Fibroblast of peridontal ligament (primary cell): Measurements from ENCODE around the gene PTGIS.

Experiments used
- DNase-seq: peaks from one replicate; pipeline ENCODE4 v3.0.0-alpha.2; 2010; ENCODE audit errors: extremely low read depth

PTGIS gene

GRCh38 chr20:49501917-49502316 is 66.0 kb downstream of the PTGIS start:
- peak; percentile 23 for DNase-seq

DNA sequence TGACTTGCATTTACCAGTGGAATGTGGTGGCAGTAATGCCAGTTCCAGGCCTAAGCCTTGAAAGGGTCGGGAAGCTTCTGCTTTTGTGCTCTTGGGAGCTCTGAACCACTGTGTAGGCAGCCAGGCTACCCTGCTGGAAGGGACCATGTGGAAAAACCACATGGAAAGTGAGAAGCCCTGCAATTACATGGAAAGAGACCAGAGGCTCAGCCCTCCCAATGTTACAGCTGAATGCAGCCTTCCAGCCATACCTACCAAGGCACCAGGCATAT is 70.6 kb downstream of the PTGIS start:
- DNase-seq: peak; percentile 19

DNA sequence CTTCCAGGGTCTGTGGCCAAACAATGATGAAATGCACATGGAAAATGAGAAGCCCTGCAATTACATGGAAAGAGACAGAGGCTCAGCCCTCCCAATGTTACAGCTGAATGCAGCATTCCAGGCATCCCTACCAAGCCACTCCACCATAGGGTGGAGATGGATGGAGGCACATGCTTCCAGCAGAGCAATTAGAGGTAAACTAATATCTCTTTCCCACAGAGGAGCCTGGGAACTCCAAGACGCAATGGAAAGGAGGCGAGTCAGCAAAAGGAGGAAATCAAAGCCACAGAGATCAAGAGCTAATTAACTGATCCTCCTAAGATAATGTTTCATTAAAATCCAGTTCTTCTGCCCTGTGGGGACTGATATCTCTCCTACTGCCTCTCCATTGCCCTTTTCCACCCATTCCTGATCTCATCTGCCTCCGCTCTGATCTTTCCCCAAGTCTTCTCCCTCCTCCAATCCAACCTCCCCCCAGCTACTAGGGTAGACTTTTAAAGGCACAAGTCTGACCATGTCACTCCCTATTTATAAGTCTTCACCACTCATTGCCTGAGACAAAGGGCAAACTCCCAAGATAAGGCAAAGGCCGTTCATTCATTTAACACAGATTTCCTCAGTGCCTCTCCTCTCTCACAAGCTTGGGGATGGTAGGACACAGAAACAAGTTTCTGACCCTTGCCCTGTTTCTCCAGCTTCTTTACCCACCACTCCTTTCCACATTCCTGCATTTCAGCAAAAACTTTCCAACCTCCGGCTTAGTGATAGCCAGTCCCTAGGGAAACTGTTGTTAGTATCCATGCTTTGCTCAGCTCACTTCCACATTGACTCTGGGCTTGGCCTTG is 71.2 kb downstream of the PTGIS start:
- DNase-seq: peak; percentile 45

GRCh38 chr20:49496043-49496442 is 71.9 kb downstream of the PTGIS start:
- no peak for DNase-seq

GRCh38 chr20:49490689-49491088 is 77.2 kb downstream of the PTGIS start:
- DNase-seq: no peak

DNA sequence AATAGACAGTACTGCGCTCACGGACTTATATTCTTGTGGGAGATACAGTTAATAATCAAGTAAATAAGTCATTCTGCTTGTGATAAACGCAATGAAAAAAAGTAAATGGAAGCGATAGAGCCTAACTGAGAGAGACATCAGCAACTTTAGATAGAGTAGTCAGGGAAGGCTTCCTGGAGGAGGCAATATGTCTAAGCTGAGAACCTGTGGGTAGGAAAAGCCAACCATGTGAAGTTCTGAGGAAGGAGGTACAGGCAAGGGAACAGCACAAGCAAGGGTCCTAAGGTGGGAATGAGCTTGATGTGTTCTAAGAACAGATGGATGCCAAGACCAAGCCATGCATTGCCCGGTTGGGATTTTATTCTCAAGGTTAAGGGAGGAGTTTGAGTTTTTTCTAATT is 78.2 kb downstream of the PTGIS start:
- no peak for DNase-seq

- DNase-seq: no peak
Measured at GRCh38 chr20:49486064-49486463, 81.9 kb downstream of the PTGIS start.

DNA sequence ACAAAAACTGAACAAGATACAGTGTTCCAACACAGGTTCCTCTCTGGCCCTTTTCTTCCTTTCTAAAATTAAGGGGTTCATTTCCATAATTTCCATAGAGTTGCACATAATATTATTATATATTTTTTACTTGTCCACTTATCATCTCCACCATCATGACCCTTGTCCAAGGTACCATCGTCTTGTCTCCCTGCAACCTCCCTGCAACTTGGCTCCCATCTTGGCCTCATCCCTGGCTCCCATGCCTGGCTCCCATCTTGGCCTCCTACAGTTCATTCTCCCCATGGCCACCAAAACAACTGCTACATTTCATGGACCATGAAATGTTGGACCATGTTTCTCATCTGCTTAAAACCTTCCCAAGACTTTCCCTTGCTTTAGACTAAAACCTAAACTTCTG is 82.4 kb downstream of the PTGIS start:
- no peak for DNase-seq

GRCh38 chr20:49484180-49485140 is 83.5 kb downstream of the PTGIS start:
- DNase-seq: peak; percentile 65

- DNase-seq: no peak
Measured at GRCh38 chr20:49483696-49484123, 84.2 kb downstream of the PTGIS start.

DNA sequence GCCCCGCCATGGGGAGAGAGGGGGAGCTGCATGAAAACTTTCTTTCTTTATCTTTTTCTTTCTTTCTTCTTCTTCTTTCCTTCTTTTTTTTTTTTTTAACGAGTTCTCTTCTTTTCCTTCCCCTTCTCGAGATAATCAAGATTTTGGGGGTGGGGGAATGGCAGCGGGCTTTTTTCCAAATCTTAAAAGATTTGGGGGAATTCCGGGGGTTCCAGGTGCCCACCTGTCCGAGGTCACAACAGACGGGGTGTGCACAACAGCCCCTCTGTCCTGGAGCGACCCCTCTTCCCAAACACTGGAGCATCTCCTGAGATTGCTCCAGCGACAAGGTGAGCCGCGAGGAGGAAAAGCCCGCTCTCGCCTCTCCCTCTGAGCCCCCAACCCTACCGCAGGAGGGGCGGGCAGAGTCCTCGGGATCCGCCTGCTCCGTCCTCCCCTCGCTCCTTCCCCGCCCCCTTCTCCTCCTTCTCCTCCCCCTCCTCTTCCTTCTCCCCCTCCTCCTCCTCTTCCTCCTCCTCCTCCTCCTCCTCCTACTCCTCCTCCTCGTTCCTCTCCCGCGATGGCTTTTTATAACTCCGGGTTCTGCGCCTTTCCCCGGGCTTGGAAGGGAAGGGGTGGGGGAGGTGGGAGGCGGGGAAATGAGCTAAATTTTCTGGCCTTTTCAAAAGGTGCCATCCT is 84.8 kb downstream of the PTGIS start:
- no peak for DNase-seq

- peak; percentile 32 for DNase-seq
Measured at GRCh38 chr20:49482621-49483017, 85.3 kb downstream of the PTGIS start, which contains the start of gene KCNB1. KCNB1 (minus strand) TSS chr20:49482668; CDS start chr20:49482480, 188 bp downstream.

- DNase-seq: no peak
Measured at GRCh38 chr20:49482173-49482572, 85.8 kb downstream of the PTGIS start.

GRCh38 chr20:49481116-49481515 is 86.8 kb downstream of the PTGIS start:
- DNase-seq: no peak

DNA sequence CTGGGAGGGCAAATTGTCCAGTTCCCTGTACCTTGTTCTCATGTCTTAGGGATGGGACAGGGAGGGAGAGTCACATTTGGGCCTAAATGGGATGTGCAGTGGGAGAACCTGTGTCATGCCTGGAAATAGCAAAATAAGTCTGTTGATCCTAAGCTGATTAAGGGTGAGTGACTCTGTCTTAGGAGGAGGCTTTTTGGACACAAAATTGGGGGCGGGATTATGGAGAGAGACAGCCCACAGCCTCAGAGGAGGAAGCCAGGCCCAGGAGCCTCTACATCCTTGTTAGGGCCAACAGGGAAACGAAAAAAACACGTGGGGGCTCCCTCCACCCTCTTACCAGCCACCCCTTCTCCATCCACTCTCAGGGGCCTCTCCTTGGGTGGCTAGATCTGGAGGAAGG is 87.7 kb downstream of the PTGIS start:
- DNase-seq: no peak

DNA sequence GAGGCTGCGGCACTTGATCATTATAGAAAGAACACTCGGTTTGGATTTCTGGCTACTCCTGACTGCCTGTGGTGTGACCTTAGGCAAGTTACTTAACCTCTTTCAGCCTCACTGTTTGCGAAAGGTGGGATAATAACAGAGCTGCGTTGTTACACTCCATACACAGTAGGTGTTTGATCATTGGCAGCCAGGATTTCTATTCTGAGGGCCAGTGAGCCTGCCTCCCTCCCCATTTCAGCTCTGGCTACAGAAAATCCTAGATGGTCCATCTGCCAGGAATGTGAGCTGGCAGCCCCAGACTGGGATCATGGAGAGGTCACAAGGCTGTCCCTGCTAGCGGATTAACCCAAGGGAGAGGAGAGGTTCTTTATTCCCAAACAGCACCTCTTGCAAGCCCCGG is 88.2 kb downstream of the PTGIS start:
- no peak for DNase-seq

DNA sequence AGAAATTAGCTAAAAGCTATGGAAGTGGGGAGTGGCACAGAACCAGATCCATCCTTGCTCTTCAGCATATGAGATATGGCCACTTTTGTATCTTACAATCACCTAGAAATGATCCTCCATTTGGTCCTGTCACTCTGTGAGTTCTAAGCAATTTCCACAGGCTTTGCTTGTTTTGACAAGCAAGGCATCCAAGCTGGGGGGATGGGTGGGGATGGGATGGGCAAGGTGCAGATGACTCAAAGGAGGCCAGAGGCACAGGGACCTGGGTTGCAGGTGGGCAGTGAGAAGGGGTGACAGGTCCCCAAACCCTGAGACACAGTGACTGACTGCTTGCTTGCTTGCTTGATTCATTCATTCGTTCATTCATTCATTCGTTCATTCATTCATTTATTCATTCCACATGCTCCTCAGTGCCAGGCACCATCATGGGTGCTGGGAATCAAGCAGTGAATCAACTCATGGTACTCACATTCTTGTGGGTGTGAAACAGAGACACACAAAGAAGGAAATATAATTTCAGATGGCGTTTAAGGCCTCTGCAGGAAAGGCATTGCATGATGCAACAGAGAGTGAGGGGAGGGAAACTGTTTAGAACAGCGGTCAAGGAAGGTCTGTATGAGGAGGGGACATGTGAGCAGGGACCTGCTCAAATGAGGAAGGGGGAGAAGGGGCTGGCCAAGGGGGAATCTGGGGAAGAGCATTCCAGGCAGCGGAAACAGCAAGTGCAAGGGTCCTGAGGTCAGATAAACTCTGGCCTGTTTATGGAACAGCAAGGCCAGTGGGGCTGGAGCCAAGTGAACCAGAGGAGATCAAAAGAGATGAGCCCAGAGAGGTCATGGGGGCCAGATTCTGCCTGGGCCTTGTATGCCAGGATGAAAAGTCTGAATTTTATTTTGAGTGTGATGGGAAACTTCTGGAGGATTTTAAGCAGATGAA is 88.9 kb downstream of the PTGIS start:
- no peak for DNase-seq

DNA sequence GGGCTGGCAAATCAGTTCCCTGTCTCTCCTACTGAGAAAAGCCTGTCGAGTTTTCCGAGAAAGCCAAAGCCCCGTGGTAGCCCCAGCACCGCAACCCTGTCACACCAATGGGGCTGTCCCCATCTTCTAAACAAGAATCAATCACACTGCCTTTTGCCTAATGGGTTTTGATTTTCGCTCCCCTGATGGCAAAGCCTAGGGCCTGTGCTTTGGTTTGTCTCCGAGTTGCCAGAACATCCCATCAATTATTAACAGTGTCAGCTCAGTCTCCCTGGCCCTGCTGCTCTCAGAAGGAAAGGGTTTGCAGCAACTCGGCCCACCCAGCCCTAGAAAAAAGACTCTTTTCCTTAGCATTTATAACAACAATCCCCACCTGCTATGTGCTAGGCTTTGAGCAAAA is 89.7 kb downstream of the PTGIS start:
- DNase-seq: no peak

- no peak for DNase-seq
Measured at GRCh38 chr20:49477200-49477599, 90.7 kb downstream of the PTGIS start.

DNA sequence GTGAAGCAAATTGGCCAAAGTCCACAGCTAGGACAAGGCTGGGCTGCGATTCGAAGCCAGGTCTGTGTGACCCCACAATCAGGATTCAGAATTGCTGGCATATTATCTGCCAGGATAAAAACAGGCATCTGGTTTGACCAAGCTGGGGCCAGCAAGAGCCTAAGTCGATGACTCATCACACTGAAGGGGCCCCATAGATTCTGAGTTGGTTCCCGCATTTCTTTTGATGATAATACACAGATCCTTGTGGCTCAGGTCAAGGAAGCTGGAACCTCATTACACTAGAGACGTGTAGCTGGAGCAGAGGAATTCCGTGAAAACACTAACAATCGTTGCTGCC is 92.0 kb downstream of the PTGIS start:
- no peak for DNase-seq

GRCh38 chr20:49475292-49476015 is 92.5 kb downstream of the PTGIS start:
- DNase-seq: no peak
